BLaER1 treated with 17β-estradiol and CSF1 and Interleukin-3, amounts not matched to agents 10 nM and 100 nM (cell line): ENCODE measurements around the gene GULP1.

ENCODE experiments used
- H3K27ac ChIP-seq, 11 experiments: shearing (Covaris generic); formaldehyde crosslinking; 2 replicates each; pipeline ENCODE4 v1.8.1; 2022
- H3K27me3 ChIP-seq, 11 experiments: shearing (Covaris generic); formaldehyde crosslinking; 2 replicates each; pipeline ENCODE4 v1.8.1; 2022
- H3K36me3 ChIP-seq, 11 experiments: shearing (Covaris generic); formaldehyde crosslinking; 2 replicates each; pipeline ENCODE4 v1.8.1; 2022
- H3K4me1 ChIP-seq, 10 experiments: shearing (Covaris generic); formaldehyde crosslinking; 2 replicates each; pipeline ENCODE4 v1.8.1; 2022
- H3K4me2 ChIP-seq, 11 experiments: shearing (Covaris generic); formaldehyde crosslinking; 2 replicates each; pipeline ENCODE4 v1.8.1; 2022
- H3K4me3 ChIP-seq, 10 experiments: shearing (Covaris generic); formaldehyde crosslinking; 2 replicates each; pipeline ENCODE4 v1.8.1; 2022
- H3K9ac ChIP-seq, 11 experiments: shearing (Covaris generic); formaldehyde crosslinking; 2 replicates each; pipeline ENCODE4 v1.8.1; 2022
- H3K9me3 ChIP-seq, 11 experiments: shearing (Covaris generic); formaldehyde crosslinking; replicated peaks in 1 of 11; 2 replicates each; pipeline ENCODE4 v1.8.1; 2022
- H4K20me1 ChIP-seq, 11 experiments: shearing (Covaris generic); formaldehyde crosslinking; 2 replicates each; pipeline ENCODE4 v1.8.1; 2022
- Cebpa-rat ChIP-seq, 11 experiments: shearing (Covaris generic); IDR thresholded peaks; 2 replicates each; pipeline ENCODE4 v1.8.1; 2022

Gene GULP1

GRCh38 chr2:188303363-188304031 lies 11.8 kb downstream of the GULP1 start:
- Histone ChIP-seq H3K4me2 (no peak overlapping the region), H3K9ac (no peak overlapping the region), H3K36me3 (no peaks in the 10 kb centered on the region), H3K4me3 (no peak overlapping the region), H3K27me3 (no peaks in the 10 kb centered on the region), H3K9me3 (no peaks in the 10 kb centered on the region; a peak in 1 of 22 replicates), H4K20me1 (no peaks in the 10 kb centered on the region), H3K4me1 (no peaks in the 10 kb centered on the region), H3K27ac (no peak overlapping the region)
- no peak for TF ChIP-seq Cebpa-rat (IDR thresholded peaks at IDR 0.05)

- TF ChIP-seq Cebpa-rat (IDR thresholded peaks at IDR 0.05) = no peak
- no peak overlapping the region for H3K9ac ChIP-seq
- H3K9me3 ChIP-seq = no peaks in the 10 kb centered on the region
- no peaks in the 10 kb centered on the region for H3K36me3 ChIP-seq
- H3K27ac ChIP-seq = no peak overlapping the region
- no peaks in the 10 kb centered on the region for H4K20me1 ChIP-seq
- H3K4me2 ChIP-seq = no peak overlapping the region
- no peaks in the 10 kb centered on the region for H3K27me3 ChIP-seq
- no peak overlapping the region for H3K4me3 ChIP-seq
- H3K4me1 ChIP-seq = no peaks in the 10 kb centered on the region
Observed at GRCh38 chr2:188305271-188305670, 13.6 kb downstream of the GULP1 start.

GRCh38 chr2:188306271-188306670 lies 14.6 kb downstream of the GULP1 start:
- H3K4me1 ChIP-seq = no peaks in the 10 kb centered on the region
- no peak overlapping the region for H3K9ac ChIP-seq
- H3K27ac ChIP-seq = no peak overlapping the region
- no peak overlapping the region for H3K4me3 ChIP-seq
- TF ChIP-seq Cebpa-rat (IDR thresholded peaks at IDR 0.05) = no peak
- no peaks in the 10 kb centered on the region for H3K27me3 ChIP-seq
- H3K36me3 ChIP-seq = no peaks in the 10 kb centered on the region
- H3K9me3 ChIP-seq = no peaks in the 10 kb centered on the region
- H4K20me1 ChIP-seq = no peaks in the 10 kb centered on the region
- no peak overlapping the region for H3K4me2 ChIP-seq

- Histone ChIP-seq H4K20me1 (no peaks in the 10 kb centered on the region), H3K4me3 (no peak overlapping the region), H3K9ac (no peak overlapping the region), H3K4me1 (no peaks in the 10 kb centered on the region), H3K4me2 (no peak overlapping the region), H3K9me3 (no peaks in the 10 kb centered on the region), H3K27ac (no peak overlapping the region), H3K36me3 (no peaks in the 10 kb centered on the region), H3K27me3 (no peaks in the 10 kb centered on the region)
- no peak for TF ChIP-seq Cebpa-rat (IDR thresholded peaks at IDR 0.05)
Observed at GRCh38 chr2:188307850-188308283, 16.2 kb downstream of the GULP1 start.

GRCh38 chr2:188308483-188308882 lies 16.8 kb downstream of the GULP1 start:
- no peak overlapping the region for H3K27ac ChIP-seq
- no peaks in the 10 kb centered on the region for H3K9me3 ChIP-seq
- no peak overlapping the region for H3K9ac ChIP-seq
- no peak overlapping the region for H3K4me3 ChIP-seq
- H3K27me3 ChIP-seq = no peaks in the 10 kb centered on the region
- no peaks in the 10 kb centered on the region for H4K20me1 ChIP-seq
- H3K4me2 ChIP-seq = no peak overlapping the region
- H3K4me1 ChIP-seq = no peaks in the 10 kb centered on the region
- TF ChIP-seq Cebpa-rat (IDR thresholded peaks at IDR 0.05) = no peak
- H3K36me3 ChIP-seq = no peaks in the 10 kb centered on the region

GRCh38 chr2:188309364-188309763 lies 17.7 kb downstream of the GULP1 start:
- H3K36me3 ChIP-seq = no peaks in the 10 kb centered on the region
- H3K4me2 ChIP-seq = no peak overlapping the region
- H3K9me3 ChIP-seq = no peaks in the 10 kb centered on the region
- H3K4me1 ChIP-seq = no peaks in the 10 kb centered on the region
- H4K20me1 ChIP-seq = no peaks in the 10 kb centered on the region
- H3K27ac ChIP-seq = no peak overlapping the region
- no peaks in the 10 kb centered on the region for H3K27me3 ChIP-seq
- no peak overlapping the region for H3K4me3 ChIP-seq
- no peak overlapping the region for H3K9ac ChIP-seq
- TF ChIP-seq Cebpa-rat (IDR thresholded peaks at IDR 0.05) = no peak

GRCh38 chr2:188314314-188315054 lies 22.8 kb downstream of the GULP1 start:
- no peaks in the 10 kb centered on the region for H4K20me1 ChIP-seq
- TF ChIP-seq Cebpa-rat (IDR thresholded peaks at IDR 0.05) = no peak
- no peak overlapping the region for H3K4me2 ChIP-seq
- no peak overlapping the region for H3K27ac ChIP-seq
- H3K27me3 ChIP-seq = no peaks in the 10 kb centered on the region
- no peaks in the 10 kb centered on the region for H3K4me1 ChIP-seq
- H3K36me3 ChIP-seq = no peaks in the 10 kb centered on the region
- no peak overlapping the region for H3K9ac ChIP-seq
- no peak overlapping the region for H3K4me3 ChIP-seq
- no peaks in the 10 kb centered on the region for H3K9me3 ChIP-seq

- Histone ChIP-seq H3K4me3 (no peak overlapping the region), H4K20me1 (no peaks in the 10 kb centered on the region), H3K36me3 (no peaks in the 10 kb centered on the region), H3K27ac (no peak overlapping the region), H3K27me3 (no peaks in the 10 kb centered on the region), H3K9ac (no peak overlapping the region), H3K9me3 (no peaks in the 10 kb centered on the region), H3K4me1 (no peaks in the 10 kb centered on the region), H3K4me2 (no peak overlapping the region)
- no peak for TF ChIP-seq Cebpa-rat (IDR thresholded peaks at IDR 0.05)
Observed at GRCh38 chr2:188315750-188316149, 24.1 kb downstream of the GULP1 start.

GRCh38 chr2:188316342-188316741 lies 24.7 kb downstream of the GULP1 start:
- Histone ChIP-seq H3K4me3 (no peak overlapping the region), H3K27me3 (no peaks in the 10 kb centered on the region), H3K27ac (no peak overlapping the region), H3K9ac (no peak overlapping the region), H4K20me1 (no peaks in the 10 kb centered on the region), H3K4me1 (no peaks in the 10 kb centered on the region), H3K4me2 (no peak overlapping the region), H3K36me3 (no peaks in the 10 kb centered on the region), H3K9me3 (no peaks in the 10 kb centered on the region)
- TF ChIP-seq Cebpa-rat (IDR thresholded peaks at IDR 0.05) = no peak

GRCh38 chr2:188316791-188317423 lies 25.2 kb downstream of the GULP1 start:
- no peak for TF ChIP-seq Cebpa-rat (IDR thresholded peaks at IDR 0.05)
- Histone ChIP-seq H3K27me3 (no peaks in the 10 kb centered on the region), H3K4me3 (no peak overlapping the region), H3K4me1 (no peaks in the 10 kb centered on the region), H3K4me2 (no peak overlapping the region), H3K9ac (no peak overlapping the region), H4K20me1 (no peaks in the 10 kb centered on the region), H3K36me3 (no peaks in the 10 kb centered on the region), H3K9me3 (no peaks in the 10 kb centered on the region), H3K27ac (no peak overlapping the region)
